ENCODE results near the gene MMP24OS. TPM values are rescaled to one million over a fixed set of nuclear protein-coding genes. Genes with fewer than 3 reads are reported as not detected.

Gene MMP24OS
- total RNA-seq, 1 donor from 2014 or later, result 47.9 TPM

GRCh38 chr20:35286899-35287508 is 9.1 kb upstream of the MMP24OS start:
- no peak overlapping the region for H3K4me3 Mint-ChIP-seq
- ATAC-seq (ENCODE audit: low read depth) (no peak), DNase-seq (no peak)
- intact Hi-C loops (cut with micrococcal nuclease), result no loop called here
- H3K27me3 Mint-ChIP-seq, result no peaks in the 10 kb centered on the region
- no peak for TF ChIP-seq CTCF (IDR thresholded peaks at IDR 0.05)
- H3K27ac Mint-ChIP-seq, result no peak overlapping the region
- no peaks in the 10 kb centered on the region for H3K9me3 Mint-ChIP-seq
- POLR2A ChIA-PET, result no interaction called here
- peaks cover 24% of the 10 kb centered on the region for H3K4me1 Mint-ChIP-seq
- H3K36me3 Mint-ChIP-seq (ENCODE audit: low read depth), result peaks cover 20% of the 10 kb centered on the region
- CTCF ChIA-PET, result no interaction called here

- peaks cover 25% of the 10 kb centered on the region for H3K36me3 Mint-ChIP-seq (ENCODE audit: low read depth)
- intact Hi-C loops (cut with micrococcal nuclease), result no loop called here
- CTCF ChIA-PET, result no interaction called here
These were observed 8.4 kb upstream of the MMP24OS start for GRCh38 chr20:35286077-35286898.

GRCh38 chr20:35285806-35286076 is 7.8 kb upstream of the MMP24OS start:
- intact Hi-C loops (cut with micrococcal nuclease), result loop anchor here (2.0 kb wide), 2 partner anchors 17 to 669 kb away; partner anchors contain the start of gene SCAND1

More at GRCh38 chr20:35286077-35286898, 8.4 kb upstream of the MMP24OS start:
- ATAC-seq (ENCODE audit: low read depth) (no peak), DNase-seq (no peak)
- no peak for TF ChIP-seq CTCF (IDR thresholded peaks at IDR 0.05)
- Mint-ChIP-seq H3K4me1 (peaks cover 28% of the 10 kb centered on the region), H3K27ac (peak overlapping the region; percentile 55), H3K9me3 (no peaks in the 10 kb centered on the region), H3K4me3 (peak overlapping the region; percentile 90), H3K27me3 (no peaks in the 10 kb centered on the region)
- POLR2A ChIA-PET, result no interaction called here

GRCh38 chr20:35284992-35285805 is 7.3 kb upstream of the MMP24OS start:
- intact Hi-C loops (cut with micrococcal nuclease), result loop anchor here (2.0 kb wide), 2 partner anchors 18 to 670 kb away; partner anchors contain the start of gene SCAND1
- no peaks in the 10 kb centered on the region for H3K9me3 Mint-ChIP-seq
- no peak for DNase-seq
- ChIA-PET CTCF (no interaction called here), POLR2A (interaction anchor here (0.5 to 1.4 kb wide), 10 partner anchors 9 to 671 kb away, joined by 3 to 9 read pairs (median 5); partner anchors contain the start of gene RBM39)
- peak overlapping the region; percentile 92 for H3K27ac Mint-ChIP-seq
- H3K36me3 Mint-ChIP-seq (ENCODE audit: low read depth), result peaks cover 31% of the 10 kb centered on the region
- no peaks in the 10 kb centered on the region for H3K27me3 Mint-ChIP-seq
- H3K4me1 Mint-ChIP-seq, result peaks cover 29% of the 10 kb centered on the region
- no peak for ATAC-seq (ENCODE audit: low read depth)
- H3K4me3 Mint-ChIP-seq, result peak overlapping the region; percentile 90
- TF ChIP-seq CTCF (IDR thresholded peaks at IDR 0.05), result no peak

More at GRCh38 chr20:35285806-35286076, 7.8 kb upstream of the MMP24OS start:
- ATAC-seq (ENCODE audit: low read depth), result no peak
- Mint-ChIP-seq H3K4me3 (peak overlapping the region; percentile 90), H3K36me3 (ENCODE audit: low read depth) (peaks cover 25% of the 10 kb centered on the region), H3K27me3 (no peaks in the 10 kb centered on the region), H3K9me3 (no peaks in the 10 kb centered on the region), H3K4me1 (peaks cover 28% of the 10 kb centered on the region), H3K27ac (peak overlapping the region; percentile 55)
- no peak for TF ChIP-seq CTCF (IDR thresholded peaks at IDR 0.05)
- CTCF ChIA-PET, result no interaction called here
- POLR2A ChIA-PET, result no interaction called here
- no peak for DNase-seq
